ENCODE data around the gene PRAC1.

PRAC1 gene

DNA sequence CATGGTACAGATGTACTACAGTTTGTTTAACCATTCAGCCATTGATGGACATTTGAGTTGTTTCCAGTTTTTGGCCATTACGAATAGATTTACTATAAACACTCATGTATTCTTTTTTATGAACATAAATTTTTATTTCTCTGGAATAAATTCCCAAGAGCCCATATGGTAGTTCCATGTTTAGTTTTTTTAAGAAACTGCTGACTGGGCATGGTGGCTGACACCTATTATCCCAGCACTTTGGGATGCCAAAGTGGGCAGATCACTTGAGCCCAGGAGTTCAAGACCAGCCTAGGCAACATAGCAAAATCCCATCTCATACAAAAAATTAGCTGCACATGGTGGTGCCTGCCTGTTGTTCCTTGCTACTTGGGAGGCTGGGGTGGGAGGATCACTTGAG is 30.3 kb downstream of the PRAC1 start:
- no peak for DNase-seq

DNA sequence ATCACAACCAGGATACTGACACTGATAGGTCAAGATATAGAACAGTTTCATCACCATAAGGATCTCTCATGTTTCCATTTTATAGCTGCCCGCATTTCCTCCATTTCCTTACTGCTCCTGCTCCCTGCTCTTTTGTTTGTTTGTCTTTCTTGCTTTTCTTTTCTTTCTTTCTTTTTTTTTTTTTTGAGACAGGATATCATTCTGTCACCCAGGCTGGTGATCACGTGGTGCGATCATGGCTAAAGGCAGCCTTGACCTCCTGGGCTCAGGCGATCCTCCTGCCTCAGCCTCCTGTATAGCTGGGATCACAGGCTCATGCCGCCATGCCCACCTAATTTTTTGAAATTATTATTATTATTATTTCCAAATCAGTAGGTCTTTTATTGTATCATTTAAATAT is 31.7 kb downstream of the PRAC1 start:
- no peak for DNase-seq

DNA sequence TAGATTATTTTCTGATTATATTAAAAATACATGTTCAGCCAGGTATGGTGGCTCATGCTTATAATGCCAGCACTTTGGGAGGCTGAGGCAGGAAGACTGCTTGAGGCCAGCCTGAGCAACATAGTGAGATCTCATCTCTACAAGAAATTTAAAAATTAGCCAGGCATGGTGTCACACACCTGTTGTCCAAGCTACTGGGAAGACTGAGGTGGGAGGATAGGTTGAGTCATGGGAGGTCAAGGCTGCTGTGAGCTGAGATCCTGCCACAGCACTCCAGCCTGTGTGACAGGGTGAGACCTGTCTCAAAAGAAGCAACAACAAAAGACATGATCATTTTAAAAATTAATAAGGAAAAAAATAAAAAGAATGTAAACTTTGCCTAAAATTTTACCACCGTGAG is 40.7 kb downstream of the PRAC1 start:
- DNase-seq = no peak

DNA sequence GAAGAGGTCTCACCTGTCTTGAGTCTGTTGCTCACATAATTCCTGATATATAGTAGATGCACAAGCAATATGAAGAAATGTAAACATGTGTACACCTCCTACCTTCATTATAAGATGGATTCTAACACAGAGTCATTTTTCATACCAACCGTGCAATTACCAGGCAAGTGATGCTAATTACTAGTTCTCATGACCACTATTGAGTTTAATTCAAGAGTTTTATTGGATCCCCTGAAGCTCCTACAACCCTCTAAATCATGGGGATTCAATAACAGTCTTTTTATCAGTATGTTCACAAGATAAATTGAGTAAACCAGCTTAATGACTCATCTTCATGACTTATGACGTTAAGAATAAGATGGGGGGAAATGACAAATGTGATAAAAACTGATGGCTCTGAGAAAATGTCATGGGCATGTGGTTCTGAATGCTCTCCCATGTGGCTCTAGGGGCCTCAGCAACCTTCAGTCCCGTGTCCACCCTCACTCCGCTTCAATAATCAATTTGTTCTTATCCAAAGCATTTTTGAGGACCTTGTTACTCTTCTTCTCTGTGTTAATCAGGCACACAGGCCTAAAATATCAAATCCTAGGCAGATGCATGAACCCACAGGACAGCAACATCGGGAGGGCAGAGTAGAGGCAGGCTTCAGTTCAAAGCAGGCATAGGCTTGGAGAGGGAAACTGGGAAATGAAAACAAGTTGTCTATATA is 42.8 kb downstream of the PRAC1 start:
- no peak for DNase-seq

DNA sequence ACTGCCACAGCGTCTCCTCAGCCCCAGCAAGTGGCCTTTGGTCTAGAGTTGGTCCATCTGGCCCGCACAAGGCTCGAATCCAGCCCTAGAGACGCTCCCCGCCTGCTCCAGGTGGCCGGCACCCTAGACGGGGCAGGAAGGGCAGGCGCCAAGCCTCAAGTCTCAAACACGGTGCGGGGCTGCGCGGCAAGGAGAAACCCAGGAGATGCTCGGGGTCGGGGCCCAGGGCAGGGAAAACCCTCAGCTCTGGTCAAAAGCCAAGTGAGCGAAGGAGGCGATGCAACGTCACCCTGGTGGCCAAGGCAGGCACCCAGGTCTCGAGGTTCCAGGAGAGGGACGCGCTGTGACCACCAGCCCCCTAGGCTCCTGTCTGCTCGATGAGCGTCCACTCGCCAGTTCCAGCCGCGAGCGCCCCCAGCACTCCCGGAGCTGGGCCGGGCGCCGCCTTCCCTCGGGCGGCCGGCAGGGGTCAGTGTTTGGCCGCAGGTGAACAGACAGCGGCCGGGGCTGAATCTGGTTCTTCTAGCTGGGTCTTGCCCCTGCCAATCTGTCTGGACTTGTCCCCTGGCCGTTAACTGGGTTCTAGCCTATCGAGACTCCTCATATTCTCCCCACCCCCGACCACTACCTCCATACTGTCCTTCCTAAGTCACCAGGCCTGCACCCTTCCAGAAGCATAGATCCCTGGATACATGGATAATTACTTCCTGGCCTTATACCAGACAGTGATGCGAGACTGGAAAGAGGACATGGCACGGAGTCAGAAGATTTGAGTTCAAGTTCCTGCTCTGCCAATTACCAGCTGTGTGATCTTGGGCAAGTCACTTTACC is 44.0 kb downstream of the PRAC1 start:
- peak; percentile 9 to 36 for DNase-seq

DNA sequence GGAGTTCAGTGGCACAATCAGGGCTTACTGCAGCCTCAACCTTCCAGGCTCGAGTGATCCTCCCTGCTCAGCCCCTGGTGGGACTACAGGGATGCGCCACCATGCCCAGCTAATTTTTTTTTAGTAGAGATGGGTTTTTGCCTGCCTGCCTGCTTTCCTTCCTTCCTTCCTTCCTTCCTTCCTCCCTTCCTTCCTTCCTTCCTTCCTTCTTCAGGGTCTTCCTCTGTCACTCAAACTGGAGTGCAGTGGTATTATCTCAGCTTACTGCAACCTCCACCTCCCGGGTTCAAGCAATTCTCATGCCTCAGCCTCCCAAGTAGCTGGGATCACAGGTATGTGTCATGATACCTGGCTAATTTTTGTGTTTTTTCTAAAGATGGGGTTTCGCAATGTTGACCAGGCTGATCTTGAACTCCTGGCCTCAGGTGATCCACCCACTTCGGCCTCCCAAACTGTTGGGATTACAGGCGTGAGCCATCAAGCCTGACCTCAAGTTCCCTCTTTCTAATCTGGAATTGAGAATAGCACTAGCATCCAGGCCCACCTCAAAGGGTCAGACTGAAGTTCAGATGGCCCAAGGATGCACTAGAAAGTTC is 45.3 kb downstream of the PRAC1 start:
- no peak for DNase-seq

DNA sequence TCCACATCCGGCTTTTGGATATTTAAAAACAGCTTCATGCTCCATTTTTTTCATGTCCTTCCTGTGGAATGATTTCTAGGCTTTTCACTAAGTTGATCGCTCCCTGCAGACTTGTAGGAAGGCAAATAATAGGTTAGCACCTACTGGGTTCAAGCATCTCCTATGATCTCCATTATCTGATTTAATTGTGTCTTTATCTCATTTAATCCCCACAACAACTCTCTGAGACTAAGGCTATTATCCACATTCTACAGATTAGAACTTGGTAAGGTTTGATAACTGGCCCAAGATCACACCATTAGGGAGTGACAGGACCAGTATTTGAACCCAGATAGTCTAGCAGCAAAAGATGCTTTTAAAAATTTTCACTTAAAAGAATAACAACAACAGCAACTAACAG is 50.0 kb downstream of the PRAC1 start:
- DNase-seq = no peak

Data from NCI-H187 (cell line).